Lower leg skin (tissue), 4 donors: Measurements from ENCODE around the gene HSDL2. TPM values are rescaled to one million over a fixed set of nuclear protein-coding genes. Genes with fewer than 3 reads are reported as not detected.
A peak's percentile ranks its signal among the peaks of the same experiment; 100 is the strongest.

ENCODE experiments used
- DNase-seq, 2 donors: peaks; one replicate each; pipeline ENCODE4 v3.0.0-alpha.2; 2019; ENCODE audit warnings: low spot score in 2 of 2
- H3K4me3 ChIP-seq: fragments of 200-600 bp; sonication (generic); 2 replicates; pipeline ENCODE4 v1.5.1; 2017; ENCODE audit warnings: mild to moderate bottlenecking, low read depth; ENCODE audit not compliant: poor library complexity, severe bottlenecking
- CTCF ChIP-seq, 3 donors: fragments of 450-650 bp; IDR thresholded peaks; one replicate each; pipeline ENCODE4 v1.5.1; 2016; ENCODE audit warnings: antibody characterized with exemption in 3 of 3, mild to moderate bottlenecking in 3 of 3, moderate library complexity in 2 of 3
- POLR2A ChIP-seq, 2 donors: fragments of 450-650 bp; IDR thresholded peaks; one replicate each; pipeline ENCODE4 v1.6.1; 2016 to 2017; ENCODE audit warnings: antibody characterized with exemption in 2 of 2, mild to moderate bottlenecking in 1 of 2, moderate library complexity in 1 of 2
- WGBS, 2 donors: methylation state at CpG; one replicate each; pipeline ENCODE4 v1.1.5; 2018; 5-methylcytosine and 5-hydroxymethylcytosine counted together
- intact Hi-C: fragments of 100-400 bp; cut with DNase I; formaldehyde crosslinking; loops from one replicate; pipeline ENCODE4 v1.15.0; 2023; ENCODE audit warnings: low total_unique reads
- total RNA-seq, 4 donors: library from RNA; depleted of rRNA; stranded (reverse); fragments of >200 nt; gene quantifications; one replicate each; pipeline ENCODE4 v1.1.0, GENCODE V29; 2016

Gene HSDL2
- 10 to 100 TPM; 26.7 to 52.8 (median 50.2) TPM for total RNA-seq

- 1% methylated on average over 41 of the region's 43 CpGs for WGBS, 2 donors
- peak within 1 kb of the TSS; percentile 89 for H3K4me3 ChIP-seq
- intact Hi-C loops: no loop called here
- TF ChIP-seq CTCF (IDR thresholded peaks at IDR 0.05) (no peak), POLR2A (IDR thresholded peaks at IDR 0.05) (no peak)
- peak in 1 of 2 donors; percentile 91 for DNase-seq
Measured at GRCh38 chr9:112380102-112380824, at the start of gene HSDL2. HSDL2 (plus strand) TSS chr9:112380108; CDS start chr9:112380164, 56 bp downstream.

- DNase-seq: no peak
- 37 to 50% methylated on average over 4 of the region's 4 CpGs for WGBS, 2 donors
- H3K4me3 ChIP-seq: no peak overlapping the region
- TF ChIP-seq POLR2A (IDR thresholded peaks at IDR 0.05) (no peak), CTCF (IDR thresholded peaks at IDR 0.05) (no peak)
- intact Hi-C loops: no loop called here
Measured at GRCh38 chr9:112331674-112331952, 48.3 kb upstream of the HSDL2 start.

GRCh38 chr9:112332214-112332613 lies 47.7 kb upstream of the HSDL2 start:
- TF ChIP-seq POLR2A (IDR thresholded peaks at IDR 0.05) (no peak), CTCF (IDR thresholded peaks at IDR 0.05) (no peak)
- intact Hi-C loops: no loop called here
- DNase-seq: no peak
- WGBS, 2 donors: 7 to 10% methylated on average over 4 of the region's 4 CpGs
- H3K4me3 ChIP-seq: peak overlapping the region; percentile 98

GRCh38 chr9:112332674-112332976 lies 47.3 kb upstream of the HSDL2 start:
- 1% methylated on average over 18 of the region's 19 CpGs for WGBS, 2 donors
- H3K4me3 ChIP-seq: peak overlapping the region; percentile 98
- no peak for DNase-seq
- intact Hi-C loops: no loop called here
- no peak for TF ChIP-seq CTCF (IDR thresholded peaks at IDR 0.05)
- no peak for TF ChIP-seq POLR2A (IDR thresholded peaks at IDR 0.05)

- intact Hi-C loops: no loop called here
- TF ChIP-seq CTCF (IDR thresholded peaks at IDR 0.05) (no peak), POLR2A (IDR thresholded peaks at IDR 0.05) (peak in 1 of 2 donors; percentile 54)
- peak within 1 kb of the TSS; percentile 98 for H3K4me3 ChIP-seq
- 0 to 1% methylated on average over 26 to 45 of the region's 90 CpGs for WGBS, 2 donors
- DNase-seq: peak; percentile 77 to 96
Measured at GRCh38 chr9:112332977-112333638, 46.8 kb upstream of the HSDL2 start, which contains the start of gene PTBP3. PTBP3 (minus strand) TSS chr9:112333619; CDS start chr9:112297865, 35,754 bp downstream.
